Esophagus muscularis mucosa (tissue), 4 donors: Measurements from ENCODE around the gene KIAA1210. TPM values are rescaled to one million over a fixed set of nuclear protein-coding genes. Genes with fewer than 3 reads are reported as not detected.

Source experiments
- DNase-seq: peaks from one replicate; pipeline ENCODE4 v3.0.0-alpha.2; 2017; ENCODE audit errors: extremely low spot score
- H3K27ac ChIP-seq, 4 donors: fragments of 200-600 bp; sonication (generic); replicated peaks in 1 of 4; 1 replicate in 3 of 4; 2 replicates in 1 of 4; pipeline ENCODE4 v1.5.1; 2016 to 2019; ENCODE audit warnings: mild to moderate bottlenecking in 1 of 4
- H3K27me3 ChIP-seq, 4 donors: fragments of 200-600 bp; sonication (generic); one replicate each; pipeline versions ENCODE4 v1.5.1 to v1.6.0; 2016 to 2019
- H3K36me3 ChIP-seq, 4 donors: fragments of 200-600 bp; sonication (generic); one replicate each; pipeline ENCODE4 v1.5.1; 2016 to 2019
- H3K4me1 ChIP-seq, 4 donors: fragments of 200-600 bp; sonication (generic); one replicate each; pipeline ENCODE4 v1.5.1; 2016 to 2019
- H3K4me3 ChIP-seq, 4 donors: fragments of 200-600 bp; sonication (generic); 1 replicate in 2 of 4; 2 replicates in 2 of 4; pipeline ENCODE4 v1.5.1; 2016 to 2019; ENCODE audit warnings: mild to moderate bottlenecking in 4 of 4, moderate library complexity in 1 of 4
- H3K9me3 ChIP-seq, 4 donors: fragments of 200-600 bp; sonication (generic); 1 replicate in 3 of 4; 2 replicates in 1 of 4; pipeline ENCODE4 v1.5.1; 2016 to 2019
- EP300 ChIP-seq: sonication (generic); formaldehyde crosslinking; IDR thresholded peaks from one replicate; pipeline ENCODE4 v1.6.1; 2017; ENCODE audit warnings: antibody characterized with exemption
- POLR2A ChIP-seq: fragments of 450-650 bp; IDR thresholded peaks from one replicate; pipeline ENCODE4 v1.6.1; 2017; ENCODE audit warnings: antibody characterized with exemption, moderate library complexity, mild to moderate bottlenecking, low read depth
- POLR2AphosphoS5 ChIP-seq, 2 donors: sonication (generic); formaldehyde crosslinking; IDR thresholded peaks; one replicate each; pipeline ENCODE4 v1.6.1; 2017; ENCODE audit warnings: antibody characterized with exemption in 2 of 2
- WGBS: methylation state at CpG from one replicate; pipeline ENCODE4 v1.1.5; 2018; 5-methylcytosine and 5-hydroxymethylcytosine counted together
- intact Hi-C: fragments of 100-400 bp; cut with DNase I; formaldehyde crosslinking; loops from one replicate; pipeline ENCODE4 v1.15.1; 2023
- total RNA-seq, 4 donors: library from RNA; depleted of rRNA; stranded (reverse); fragments of >200 nt; gene quantifications; one replicate each; pipeline versions ENCODE4 v1.1.0 to v1.2.1, GENCODE V29; 2016
- TF ChIP-seq, protein P1 (sequence below), 3 experiments: fragments of 200-600 bp in 2 of 3; fragments of 450-650 bp in 1 of 3; sonication (generic) in 2 of 3; IDR thresholded peaks; one replicate each; pipeline ENCODE4 v1.5.1; 2017 to 2019; ENCODE audit warnings: antibody characterized with exemption in 3 of 3, mild to moderate bottlenecking in 2 of 3, moderate library complexity in 1 of 3

KIAA1210 gene
- total RNA-seq, 4 donors from 2014 or later, result not detected

DNA sequence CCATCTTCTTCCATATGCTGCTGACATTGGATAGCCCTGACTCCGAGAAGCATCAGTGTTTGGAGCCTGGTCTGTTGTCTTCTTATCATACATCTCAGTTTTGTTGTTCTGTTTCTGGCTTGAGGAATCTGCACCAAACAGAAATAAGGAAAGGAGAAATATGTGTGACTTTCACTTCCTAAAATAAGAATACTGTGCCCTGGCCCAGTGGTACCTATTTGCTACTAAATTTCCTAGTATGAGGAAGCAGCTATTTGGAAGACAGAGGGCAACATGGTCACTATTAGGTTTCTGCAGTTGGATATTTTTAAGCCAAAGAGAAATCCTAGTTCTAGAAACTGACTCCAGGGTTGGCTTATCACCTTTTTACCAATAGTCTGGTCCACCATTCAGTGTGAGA, 38.0 kb downstream of the KIAA1210 start:
- no peak for DNase-seq
- intact Hi-C loops, result no loop called here
- H3K4me1 ChIP-seq, result no peaks in the 10 kb centered on the region
- no peaks in the 10 kb centered on the region for H3K9me3 ChIP-seq
- H3K27ac ChIP-seq, result no peak overlapping the region
- no peak overlapping the region for H3K4me3 ChIP-seq
- TF ChIP-seq POLR2A (no peak), POLR2AphosphoS5 (IDR thresholded peaks at IDR 0.05) (no peak), EP300 (no peak)
- TF ChIP-seq, protein P1, sequence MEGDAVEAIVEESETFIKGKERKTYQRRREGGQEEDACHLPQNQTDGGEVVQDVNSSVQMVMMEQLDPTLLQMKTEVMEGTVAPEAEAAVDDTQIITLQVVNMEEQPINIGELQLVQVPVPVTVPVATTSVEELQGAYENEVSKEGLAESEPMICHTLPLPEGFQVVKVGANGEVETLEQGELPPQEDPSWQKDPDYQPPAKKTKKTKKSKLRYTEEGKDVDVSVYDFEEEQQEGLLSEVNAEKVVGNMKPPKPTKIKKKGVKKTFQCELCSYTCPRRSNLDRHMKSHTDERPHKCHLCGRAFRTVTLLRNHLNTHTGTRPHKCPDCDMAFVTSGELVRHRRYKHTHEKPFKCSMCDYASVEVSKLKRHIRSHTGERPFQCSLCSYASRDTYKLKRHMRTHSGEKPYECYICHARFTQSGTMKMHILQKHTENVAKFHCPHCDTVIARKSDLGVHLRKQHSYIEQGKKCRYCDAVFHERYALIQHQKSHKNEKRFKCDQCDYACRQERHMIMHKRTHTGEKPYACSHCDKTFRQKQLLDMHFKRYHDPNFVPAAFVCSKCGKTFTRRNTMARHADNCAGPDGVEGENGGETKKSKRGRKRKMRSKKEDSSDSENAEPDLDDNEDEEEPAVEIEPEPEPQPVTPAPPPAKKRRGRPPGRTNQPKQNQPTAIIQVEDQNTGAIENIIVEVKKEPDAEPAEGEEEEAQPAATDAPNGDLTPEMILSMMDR (IDR thresholded peaks at IDR 0.05), result no peak
- no peaks in the 10 kb centered on the region for H3K27me3 ChIP-seq
- WGBS, result 84% methylated on average over 1 of the region's 1 CpG
- H3K36me3 ChIP-seq, result no peaks in the 10 kb centered on the region

DNA sequence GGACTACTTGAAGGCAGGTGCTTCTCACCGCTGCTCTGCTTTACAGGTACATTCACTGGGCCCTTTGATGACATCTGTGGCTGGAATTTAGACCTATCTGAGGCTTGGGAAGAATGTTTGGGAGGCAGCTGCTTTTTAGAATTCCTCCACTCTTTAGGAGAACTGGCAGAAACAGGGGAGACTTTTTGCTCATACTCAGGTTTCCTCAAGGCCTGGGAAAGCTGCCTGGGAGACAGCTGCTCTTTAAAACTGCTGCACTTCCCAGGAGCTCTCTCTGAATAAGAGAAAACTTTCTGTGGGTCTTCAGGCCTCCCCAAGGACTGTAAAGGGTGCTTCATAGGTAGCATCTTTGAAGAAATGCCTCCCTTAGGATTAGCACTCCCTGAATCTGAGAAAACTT, 40.5 kb downstream of the KIAA1210 start:
- TF ChIP-seq, protein P1 (IDR thresholded peaks at IDR 0.05), result no peak
- TF ChIP-seq POLR2A, result no peak
- TF ChIP-seq EP300, result no peak
- TF ChIP-seq POLR2AphosphoS5 (IDR thresholded peaks at IDR 0.05), result no peak
- no peaks in the 10 kb centered on the region for H3K27me3 ChIP-seq
- no peak overlapping the region for H3K4me3 ChIP-seq
- no peak for DNase-seq
- no peaks in the 10 kb centered on the region for H3K36me3 ChIP-seq
- H3K9me3 ChIP-seq, result no peaks in the 10 kb centered on the region
- intact Hi-C loops, result no loop called here
- no peak overlapping the region for H3K27ac ChIP-seq
- WGBS, result 70% methylated on average over 1 of the region's 1 CpG
- H3K4me1 ChIP-seq, result peaks cover 0 to 9% (median 1%) of the 10 kb centered on the region in 4 donors

DNA sequence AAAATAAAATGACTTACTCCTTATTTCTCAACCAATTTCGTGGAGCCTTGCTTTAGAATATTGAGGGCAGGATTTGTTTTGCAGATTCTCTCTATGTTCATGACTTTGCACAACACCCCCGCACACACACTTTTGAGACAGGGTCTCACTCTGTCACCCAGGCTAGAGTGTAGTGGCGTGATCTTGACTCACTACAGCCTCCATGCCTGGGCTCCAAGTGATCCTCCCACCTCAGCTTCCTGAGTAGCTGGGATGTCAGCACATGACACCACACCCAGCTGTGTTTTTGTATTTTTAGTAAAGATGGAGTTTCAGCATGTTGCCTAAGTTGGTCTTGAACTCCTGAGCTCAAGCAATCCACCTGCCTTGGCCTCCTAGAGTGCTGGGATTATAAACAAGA, 42.8 kb downstream of the KIAA1210 start:
- no peaks in the 10 kb centered on the region for H3K27me3 ChIP-seq
- WGBS, result 56% methylated on average over 3 of the region's 3 CpGs
- H3K36me3 ChIP-seq, result no peaks in the 10 kb centered on the region
- TF ChIP-seq, protein P1 (IDR thresholded peaks at IDR 0.05), result no peak
- TF ChIP-seq POLR2A, result no peak
- TF ChIP-seq POLR2AphosphoS5 (IDR thresholded peaks at IDR 0.05), result no peak
- no peak for TF ChIP-seq EP300
- no peaks in the 10 kb centered on the region for H3K9me3 ChIP-seq
- intact Hi-C loops, result no loop called here
- H3K4me3 ChIP-seq, result no peak overlapping the region
- H3K4me1 ChIP-seq, result peaks cover 0 to 10% (median 1%) of the 10 kb centered on the region in 4 donors
- no peak overlapping the region for H3K27ac ChIP-seq
- no peak for DNase-seq

DNA sequence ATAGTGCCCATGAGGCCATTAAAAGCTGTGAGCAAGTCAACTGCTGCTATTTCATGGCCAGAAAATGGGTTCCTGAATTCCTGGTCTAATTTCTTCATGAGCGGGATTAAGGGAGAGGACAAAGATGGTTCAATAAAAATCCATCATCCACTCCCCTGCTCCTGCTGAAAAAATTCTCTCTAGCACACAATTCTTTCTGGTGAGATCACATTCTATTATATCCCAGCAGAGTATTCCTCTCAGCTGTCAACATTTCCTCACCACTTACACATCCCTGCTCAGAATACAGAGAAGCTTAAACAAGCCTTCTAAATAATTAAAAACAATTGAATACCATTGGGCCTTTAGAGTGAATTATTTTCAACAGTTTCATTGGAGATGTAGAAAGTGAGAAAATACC, 45.3 kb downstream of the KIAA1210 start:
- H3K4me1 ChIP-seq, result peaks cover 0 to 10% (median 1%) of the 10 kb centered on the region in 4 donors
- TF ChIP-seq EP300 (no peak), POLR2AphosphoS5 (IDR thresholded peaks at IDR 0.05) (no peak), POLR2A (no peak)
- TF ChIP-seq, protein P1 (IDR thresholded peaks at IDR 0.05), result no peak
- H3K9me3 ChIP-seq, result no peaks in the 10 kb centered on the region
- no peaks in the 10 kb centered on the region for H3K27me3 ChIP-seq
- no peak overlapping the region for H3K27ac ChIP-seq
- WGBS, result 60% methylated on average over 1 of the region's 1 CpG
- no peaks in the 10 kb centered on the region for H3K36me3 ChIP-seq
- intact Hi-C loops, result no loop called here
- DNase-seq, result no peak
- H3K4me3 ChIP-seq, result no peak overlapping the region
